ENCODE data around the gene LIPC.

Gene LIPC

DNA sequence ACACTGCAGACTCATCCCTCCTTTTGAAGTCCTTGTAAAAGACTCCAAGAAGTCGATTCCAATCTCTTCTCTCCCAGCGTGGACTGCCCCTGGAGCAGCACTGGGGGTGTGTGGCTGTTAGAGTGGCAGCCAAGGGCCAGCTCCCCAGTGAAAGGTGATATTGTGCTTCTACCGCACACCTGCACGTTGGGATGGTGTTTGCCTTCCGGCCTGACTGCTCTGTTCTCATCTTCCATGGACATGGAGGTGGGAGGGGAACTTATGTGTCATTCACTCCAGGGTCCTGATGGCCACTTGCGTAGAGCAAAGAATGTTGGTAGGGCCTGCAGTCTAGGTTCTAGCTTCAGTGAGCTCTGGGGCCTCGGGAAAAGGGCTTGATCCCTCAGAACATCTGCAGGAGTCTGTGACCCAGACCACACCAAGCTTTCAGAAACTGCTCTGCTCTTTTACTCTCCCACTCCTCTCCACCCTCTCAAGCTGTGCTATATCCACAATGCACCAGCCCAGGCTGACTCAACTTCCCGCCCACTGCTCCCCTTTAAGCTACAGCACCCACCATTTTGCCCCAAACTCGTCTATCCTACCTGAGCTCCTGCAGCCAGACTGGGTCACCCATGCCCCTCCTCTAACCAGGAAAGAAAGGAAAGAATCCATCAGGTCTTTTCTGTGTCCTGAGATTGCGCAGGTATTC, 31.3 kb downstream of the LIPC start:
- Mint-ChIP-seq H3K4me1 (no peaks in the 10 kb centered on the region), H3K27me3 (peaks cover 9% of the 10 kb centered on the region), H3K36me3 (no peaks in the 10 kb centered on the region), H3K4me3 (no peak overlapping the region), H3K27ac (no peak overlapping the region), H3K9me3 (no peaks in the 10 kb centered on the region)
- ATAC-seq (ENCODE audit: low read depth) (no peak), DNase-seq (ENCODE audit: low spot score in 2 of 2) (no peak)

DNA sequence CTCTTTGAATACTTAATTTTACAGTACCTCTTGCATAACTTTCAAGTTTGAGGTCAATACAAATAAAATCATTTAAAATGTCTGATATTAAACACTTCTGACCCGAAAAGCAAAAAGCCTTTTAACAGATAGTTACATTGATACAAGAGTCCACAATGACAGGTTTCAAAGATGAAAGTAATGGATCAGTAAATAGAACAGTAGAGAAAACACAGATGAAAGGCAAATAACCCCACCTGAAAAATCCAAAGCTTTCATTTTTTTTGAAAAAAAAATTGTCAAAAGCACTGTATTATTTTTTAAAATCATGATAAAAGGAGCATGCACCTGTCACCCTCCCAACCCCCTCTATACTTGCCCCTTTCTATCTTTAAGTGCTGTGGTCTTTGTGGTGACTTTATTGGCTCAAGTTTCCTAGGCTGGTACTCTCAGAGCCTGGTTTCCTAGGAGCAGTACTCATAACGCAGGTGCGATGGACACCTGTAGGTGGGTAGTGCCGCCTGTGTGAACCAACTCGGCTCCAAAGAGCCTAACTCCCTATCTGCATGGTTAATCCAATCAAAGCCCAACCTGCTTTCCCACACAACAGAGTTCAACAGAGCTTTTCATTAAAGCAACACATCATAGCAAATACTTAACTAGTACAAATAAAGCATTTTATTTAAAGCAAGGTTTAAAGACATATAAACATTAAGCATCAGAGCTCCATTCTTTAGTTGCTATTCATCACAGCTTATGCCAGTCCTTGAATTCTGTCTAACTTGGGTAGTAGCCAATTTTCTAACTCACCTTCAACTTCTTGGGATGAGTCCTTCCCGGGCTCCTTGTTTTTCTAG, 32.2 kb downstream of the LIPC start:
- H3K4me1 Mint-ChIP-seq: no peaks in the 10 kb centered on the region
- H3K4me3 Mint-ChIP-seq: no peak overlapping the region
- H3K27ac Mint-ChIP-seq: no peak overlapping the region
- no peaks in the 10 kb centered on the region for H3K9me3 Mint-ChIP-seq
- H3K27me3 Mint-ChIP-seq: peaks cover 10% of the 10 kb centered on the region
- ATAC-seq (ENCODE audit: low read depth) (no peak), DNase-seq (ENCODE audit: low spot score in 2 of 2) (no peak)
- H3K36me3 Mint-ChIP-seq: no peaks in the 10 kb centered on the region

- DNase-seq (ENCODE audit: low spot score in 2 of 2) (no peak), ATAC-seq (ENCODE audit: low read depth) (no peak)
- Mint-ChIP-seq H3K4me1 (no peaks in the 10 kb centered on the region), H3K27me3 (peaks cover 14% of the 10 kb centered on the region), H3K9me3 (no peaks in the 10 kb centered on the region), H3K36me3 (no peaks in the 10 kb centered on the region), H3K27ac (no peak overlapping the region), H3K4me3 (no peak overlapping the region)
Observed at GRCh38 chr15:58465070-58465469, 33.3 kb downstream of the LIPC start.

GRCh38 chr15:58465866-58466517, 34.2 kb downstream of the LIPC start:
- H3K4me1 Mint-ChIP-seq: no peaks in the 10 kb centered on the region
- no peaks in the 10 kb centered on the region for H3K9me3 Mint-ChIP-seq
- H3K36me3 Mint-ChIP-seq: no peaks in the 10 kb centered on the region
- ATAC-seq (ENCODE audit: low read depth) (no peak), DNase-seq (ENCODE audit: low spot score in 2 of 2) (no peak)
- H3K27ac Mint-ChIP-seq: no peak overlapping the region
- H3K27me3 Mint-ChIP-seq: peaks cover 12% of the 10 kb centered on the region
- no peak overlapping the region for H3K4me3 Mint-ChIP-seq

GRCh38 chr15:58466566-58466965, 34.8 kb downstream of the LIPC start:
- ATAC-seq (ENCODE audit: low read depth) (no peak), DNase-seq (ENCODE audit: low spot score in 2 of 2) (no peak)
- Mint-ChIP-seq H3K4me3 (no peak overlapping the region), H3K4me1 (no peaks in the 10 kb centered on the region), H3K27me3 (peaks cover 12% of the 10 kb centered on the region), H3K9me3 (no peaks in the 10 kb centered on the region), H3K36me3 (no peaks in the 10 kb centered on the region), H3K27ac (no peak overlapping the region)

GRCh38 chr15:58467121-58467721, 35.4 kb downstream of the LIPC start:
- ATAC-seq (ENCODE audit: low read depth) (no peak), DNase-seq (ENCODE audit: low spot score in 2 of 2) (no peak)
- H3K27me3 Mint-ChIP-seq: peaks cover 7% of the 10 kb centered on the region
- H3K4me3 Mint-ChIP-seq: no peak overlapping the region
- H3K36me3 Mint-ChIP-seq: no peaks in the 10 kb centered on the region
- H3K4me1 Mint-ChIP-seq: no peaks in the 10 kb centered on the region
- no peaks in the 10 kb centered on the region for H3K9me3 Mint-ChIP-seq
- H3K27ac Mint-ChIP-seq: no peak overlapping the region

- Mint-ChIP-seq H3K27ac (no peak overlapping the region), H3K4me3 (no peak overlapping the region), H3K4me1 (no peaks in the 10 kb centered on the region), H3K36me3 (no peaks in the 10 kb centered on the region), H3K9me3 (no peaks in the 10 kb centered on the region), H3K27me3 (peaks cover 9% of the 10 kb centered on the region)
- DNase-seq (ENCODE audit: low spot score in 2 of 2): no peak
- ATAC-seq (ENCODE audit: low read depth): no peak
Observed at GRCh38 chr15:58467722-58468423, 36.1 kb downstream of the LIPC start.

GRCh38 chr15:58469432-58470353, 37.9 kb downstream of the LIPC start:
- no peak overlapping the region for H3K27ac Mint-ChIP-seq
- peaks cover 11% of the 10 kb centered on the region for H3K27me3 Mint-ChIP-seq
- H3K4me1 Mint-ChIP-seq: no peaks in the 10 kb centered on the region
- H3K9me3 Mint-ChIP-seq: no peaks in the 10 kb centered on the region
- H3K4me3 Mint-ChIP-seq: no peak overlapping the region
- DNase-seq (ENCODE audit: low spot score in 2 of 2): no peak
- no peak for ATAC-seq (ENCODE audit: low read depth)
- no peaks in the 10 kb centered on the region for H3K36me3 Mint-ChIP-seq

- Mint-ChIP-seq H3K4me3 (no peak overlapping the region), H3K9me3 (no peaks in the 10 kb centered on the region), H3K27me3 (peaks cover 17% of the 10 kb centered on the region), H3K36me3 (no peaks in the 10 kb centered on the region), H3K4me1 (no peaks in the 10 kb centered on the region), H3K27ac (no peak overlapping the region)
- no peak for DNase-seq (ENCODE audit: low spot score in 2 of 2)
- no peak for ATAC-seq (ENCODE audit: low read depth)
Observed at GRCh38 chr15:58471348-58471747, 39.6 kb downstream of the LIPC start.

GRCh38 chr15:58472221-58472620, 40.4 kb downstream of the LIPC start:
- peaks cover 17% of the 10 kb centered on the region for H3K27me3 Mint-ChIP-seq
- DNase-seq (ENCODE audit: low spot score in 2 of 2) (no peak), ATAC-seq (ENCODE audit: low read depth) (no peak)
- no peak overlapping the region for H3K4me3 Mint-ChIP-seq
- H3K36me3 Mint-ChIP-seq: no peaks in the 10 kb centered on the region
- H3K27ac Mint-ChIP-seq: no peak overlapping the region
- peaks cover 3% of the 10 kb centered on the region for H3K4me1 Mint-ChIP-seq
- H3K9me3 Mint-ChIP-seq: no peaks in the 10 kb centered on the region

DNA sequence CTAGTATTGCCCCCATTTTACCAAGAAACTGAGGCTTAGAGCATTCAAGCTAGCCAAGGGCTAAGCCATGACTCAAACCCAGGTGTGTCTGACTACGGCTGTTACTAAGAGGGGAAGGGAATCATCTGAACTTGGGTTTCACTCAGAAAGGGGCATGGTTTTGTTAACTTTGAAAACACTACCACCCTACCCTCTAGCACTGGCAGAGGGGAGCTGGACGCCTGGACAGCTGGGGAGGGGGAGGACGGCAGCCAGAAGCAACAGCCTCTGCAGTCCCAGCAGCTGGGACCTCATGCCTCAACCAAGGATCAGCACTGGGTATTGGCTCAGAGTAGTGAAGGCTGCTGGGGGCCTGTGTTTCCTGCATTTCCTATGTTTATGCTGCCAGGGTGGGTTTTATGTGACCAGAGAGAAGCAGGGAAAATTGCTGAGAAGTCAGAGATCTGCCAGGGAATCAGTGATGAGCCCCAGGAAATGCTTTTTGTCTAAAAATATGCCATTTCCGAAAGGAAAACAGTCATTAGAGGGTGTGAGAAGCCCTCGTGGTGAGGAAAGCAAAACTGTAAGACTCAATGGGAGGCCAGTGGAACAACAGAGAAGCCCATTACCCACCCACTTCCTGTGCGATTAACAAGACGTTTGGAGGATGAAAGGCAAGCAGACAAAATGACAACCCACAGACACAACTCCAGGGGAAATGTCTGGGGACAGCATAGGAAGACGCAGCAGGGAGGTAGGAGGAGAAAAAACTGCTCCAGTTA, 41.2 kb downstream of the LIPC start:
- no peak overlapping the region for H3K27ac Mint-ChIP-seq
- no peak for DNase-seq (ENCODE audit: low spot score in 2 of 2)
- ATAC-seq (ENCODE audit: low read depth): no peak
- H3K36me3 Mint-ChIP-seq: no peaks in the 10 kb centered on the region
- H3K4me3 Mint-ChIP-seq: no peak overlapping the region
- H3K27me3 Mint-ChIP-seq: peaks cover 17% of the 10 kb centered on the region
- H3K4me1 Mint-ChIP-seq: peaks cover 4% of the 10 kb centered on the region
- no peaks in the 10 kb centered on the region for H3K9me3 Mint-ChIP-seq

DNA sequence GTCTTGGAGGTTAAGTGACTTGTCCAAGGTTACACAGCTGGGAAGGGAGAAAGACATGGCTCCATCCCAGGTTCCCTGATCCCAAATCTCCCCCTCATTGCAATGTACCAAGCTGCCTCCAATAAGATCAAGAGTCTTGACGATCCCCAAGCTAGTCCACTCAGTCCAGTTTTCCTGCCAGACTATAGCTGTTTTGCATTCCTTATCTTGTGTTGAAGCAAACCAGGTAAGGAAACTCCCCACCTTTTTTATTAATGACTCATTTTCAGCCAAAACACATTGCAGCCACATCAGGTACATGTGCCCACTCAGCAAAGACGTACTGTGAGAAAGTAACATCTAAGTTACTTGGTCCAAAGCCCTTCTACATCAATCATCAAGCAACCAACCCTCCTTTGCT, 41.9 kb downstream of the LIPC start:
- Mint-ChIP-seq H3K36me3 (no peaks in the 10 kb centered on the region), H3K27ac (no peak overlapping the region), H3K4me1 (peaks cover 4% of the 10 kb centered on the region), H3K4me3 (no peak overlapping the region), H3K27me3 (peaks cover 15% of the 10 kb centered on the region), H3K9me3 (no peaks in the 10 kb centered on the region)
- no peak for DNase-seq (ENCODE audit: low spot score in 2 of 2)
- ATAC-seq (ENCODE audit: low read depth): no peak

Data from memory B cell (primary cell).